SH-SY5Y (cell line): ENCODE data around the gene GPR55.

Experiments
- GATA2 ChIP-seq: IDR thresholded peaks from 2 replicates; pipeline ENCODE4 v1.6.1; 2011; ENCODE audit warnings: mild to moderate bottlenecking, low read depth, low read length
- GATA3 ChIP-seq: IDR thresholded peaks from 2 replicates; pipeline ENCODE4 v1.6.1; 2011; ENCODE audit warnings: low read depth, mild to moderate bottlenecking, low read length, moderate library complexity

GRCh38 chr2:230925443-230925878 is 419 bp upstream of the GPR55 start:
- TF ChIP-seq GATA2 = no peak
- TF ChIP-seq GATA3 = no peak
